Ishikawa (cell line): ENCODE results near the gene SLC30A4.

Source experiments
- FOXM1 ChIP-seq: IDR thresholded peaks from 2 replicates; pipeline ENCODE4 v1.6.1; 2012; ENCODE audit warnings: low read depth, borderline replicate concordance
- MAX ChIP-seq: IDR thresholded peaks from 2 replicates; pipeline ENCODE4 v1.6.1; 2012
- RAD21 ChIP-seq: IDR thresholded peaks from 2 replicates; pipeline ENCODE4 v1.6.1; 2012; ENCODE audit warnings: low read depth
- REST ChIP-seq: IDR thresholded peaks from 2 replicates; pipeline ENCODE4 v1.6.1; 2012; ENCODE audit warnings: low read depth, mild to moderate bottlenecking
- YY1 ChIP-seq: IDR thresholded peaks from 2 replicates; pipeline ENCODE4 v1.6.1; 2012; ENCODE audit warnings: low read depth

- no peak for TF ChIP-seq YY1
- TF ChIP-seq RAD21 = no peak
- no peak for TF ChIP-seq REST
- no peak for TF ChIP-seq MAX
- TF ChIP-seq FOXM1 = no peak
These were observed 558 bp upstream of the SLC30A4 start for GRCh38 chr15:45523166-45523460.
